CD4-positive, alpha-beta T cell treated with Interleukin-12 subunit alpha and Interleukin-12 subunit beta, for 1 hour (primary cell): ENCODE data around the gene PHLDB3.
"Not testable (repeated sequence)": the region's sequence is repeated elsewhere in the genome, so short reads cannot be mapped to it uniquely, and the experiment has no call there.

Source experiments
- DNase-seq: peaks from one replicate; pipeline ENCODE4 v3.0.0-alpha.2; 2020

Gene PHLDB3

DNA sequence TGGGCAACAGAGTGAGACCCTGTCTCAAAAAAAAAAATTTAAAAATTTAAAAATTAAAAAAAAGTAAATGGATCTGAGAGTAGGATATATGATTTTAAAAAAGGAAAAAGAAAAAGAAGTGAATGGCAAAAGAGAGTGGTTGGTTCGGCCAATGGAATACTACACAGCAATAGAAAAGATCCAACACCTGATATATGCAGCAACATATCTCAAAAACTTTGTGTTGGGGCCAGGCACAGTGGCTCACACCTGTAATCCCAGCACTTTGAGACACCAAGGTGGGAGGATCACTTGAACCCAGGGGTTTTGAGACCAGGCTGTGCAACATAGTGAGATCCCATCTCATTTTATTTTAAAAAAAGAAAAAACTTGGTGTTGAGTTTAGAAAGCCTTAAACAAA lies 37.8 kb downstream of the PHLDB3 start:
- DNase-seq = no peak

DNA sequence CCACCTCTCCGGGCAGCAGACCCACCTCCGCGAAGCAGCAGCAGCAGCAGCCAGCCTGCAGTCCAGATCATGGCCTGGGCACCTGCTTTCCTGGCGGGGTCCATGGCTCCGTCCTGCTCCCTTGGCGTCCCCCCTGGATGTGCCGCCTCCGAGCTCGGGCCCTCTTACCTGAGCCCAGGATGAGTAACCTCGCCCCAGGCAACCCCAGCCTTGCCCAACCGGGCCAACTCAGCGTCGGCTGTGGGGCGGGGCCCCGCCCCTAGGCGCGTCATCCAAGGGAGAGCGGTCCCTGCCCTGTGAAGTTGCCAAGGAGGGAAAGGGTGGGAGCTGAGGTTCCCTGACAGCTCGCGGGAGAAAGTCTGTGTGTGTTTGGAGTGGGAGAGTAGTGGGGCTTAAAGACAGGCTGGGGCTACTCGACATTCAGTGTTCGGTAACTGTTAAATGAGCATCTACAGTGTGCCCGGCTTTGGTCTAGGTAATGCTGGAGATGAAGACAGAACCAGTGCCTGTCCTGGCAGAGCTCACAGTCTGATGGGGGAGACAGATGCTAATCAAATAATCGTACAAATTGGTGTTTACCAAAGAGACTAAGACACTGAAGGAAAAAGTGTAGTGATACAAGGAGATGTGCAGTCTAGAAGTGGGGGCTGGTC lies 39.0 kb downstream of the PHLDB3 start, which contains the start of gene LYPD3:
Gene LYPD3, minus strand, starts transcription at position 141 of the 653 bp plus-strand sequence. Its CDS starts 37 bp downstream, at position 104.
- no peak for DNase-seq

DNA sequence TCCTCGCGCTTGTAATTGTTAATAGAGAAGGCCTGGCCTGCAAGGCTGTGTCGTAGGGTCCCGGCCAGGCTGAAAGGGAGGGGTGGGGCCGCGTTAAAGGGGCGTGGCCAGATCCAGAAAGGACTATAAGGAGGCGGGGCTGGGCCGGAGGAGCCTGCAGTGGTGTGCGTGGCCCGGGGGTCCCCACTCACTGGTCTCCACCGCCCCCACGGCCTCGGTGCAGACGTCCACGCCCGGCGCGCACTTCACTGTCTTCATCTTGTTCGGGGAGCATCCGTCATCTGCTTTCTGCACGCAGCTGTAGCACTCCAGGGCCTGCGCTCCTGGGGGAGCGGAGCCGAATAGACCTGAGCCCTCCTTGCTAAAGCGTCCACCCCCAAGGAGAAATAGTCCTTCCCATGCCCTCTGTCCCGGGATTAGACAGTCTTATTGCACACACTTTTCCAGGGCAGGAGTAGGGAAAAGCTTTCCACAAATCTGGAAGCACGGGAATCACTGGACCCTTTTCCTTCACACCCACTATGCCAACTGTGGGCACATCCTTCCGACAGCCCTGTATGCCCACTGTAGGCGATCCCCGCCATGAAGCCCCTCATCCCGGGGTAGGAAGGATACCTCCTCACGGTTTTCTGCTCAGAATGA lies 40.3 kb downstream of the PHLDB3 start:
- no peak for DNase-seq

DNA sequence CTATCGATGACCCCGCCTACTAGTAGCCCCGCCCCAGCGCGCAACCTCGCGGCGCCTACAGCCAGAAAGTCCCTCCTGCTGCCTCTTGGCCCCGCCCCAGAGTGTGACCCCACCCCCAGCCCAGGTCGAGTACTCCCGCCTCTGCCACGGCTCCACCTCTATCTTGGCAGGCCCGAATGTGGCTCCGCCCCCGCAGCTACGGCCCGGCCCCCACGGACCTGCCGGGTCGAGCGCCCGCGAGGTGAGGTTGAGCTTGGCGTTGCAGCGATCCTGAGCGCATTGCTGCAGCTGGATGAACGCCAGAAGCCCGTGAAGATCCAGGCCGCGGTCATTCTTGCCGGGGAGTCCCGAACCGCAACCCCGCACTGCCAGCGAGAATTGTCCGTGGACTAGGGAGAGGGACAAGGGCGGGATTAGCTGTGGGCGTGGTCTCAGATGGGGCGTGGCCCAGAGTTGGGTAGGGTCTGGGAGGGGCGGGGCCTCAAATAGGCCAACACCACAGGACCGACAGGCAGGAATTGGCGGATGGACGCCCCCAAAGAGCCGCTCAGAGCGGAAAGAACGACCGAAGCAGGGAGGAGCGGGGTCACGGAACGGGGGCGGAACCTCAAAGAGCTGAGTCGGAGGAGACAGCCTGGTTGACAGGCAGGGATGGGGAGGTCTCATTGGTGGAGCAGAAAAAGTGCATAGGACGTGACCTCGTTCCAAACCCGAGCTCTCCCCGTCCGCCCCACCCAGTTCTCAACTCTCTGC lies 41.0 kb downstream of the PHLDB3 start:
- peak; percentile 100 for DNase-seq

DNA sequence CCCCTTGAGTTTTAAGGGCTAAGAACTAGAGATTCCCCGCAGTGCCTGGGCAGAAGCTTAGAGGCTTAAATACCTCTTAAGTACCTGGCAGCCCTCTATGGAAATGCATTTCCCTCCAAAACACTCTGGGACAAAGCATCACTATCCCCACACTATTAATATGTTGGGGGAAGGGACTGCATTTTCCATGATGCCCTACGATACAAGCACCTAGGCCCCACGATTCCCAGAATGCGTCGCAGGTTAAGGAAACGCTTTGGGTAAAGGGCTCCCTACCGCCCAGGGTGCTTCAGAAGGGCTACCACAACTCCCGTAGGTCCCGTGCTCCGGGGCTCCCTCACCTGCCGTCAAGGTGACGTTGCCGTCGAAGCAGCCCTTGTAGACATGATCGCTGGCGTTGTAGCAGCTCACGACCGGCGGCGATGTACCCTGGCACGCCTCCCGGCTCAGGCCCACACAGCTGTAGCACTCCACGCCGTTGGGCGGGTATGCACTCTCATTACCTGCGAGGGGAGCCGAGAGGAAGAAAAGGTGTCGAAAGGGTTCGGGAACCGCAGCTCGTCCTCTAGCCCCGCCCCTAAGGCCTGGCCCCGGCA lies 41.7 kb downstream of the PHLDB3 start:
- DNase-seq = no peak

GRCh38 chr19:43462383-43462782 lies 42.2 kb downstream of the PHLDB3 start:
- DNase-seq = no peak

- DNase-seq = no peak
These were observed 43.2 kb downstream of the PHLDB3 start for GRCh38 chr19:43461303-43461702.

DNA sequence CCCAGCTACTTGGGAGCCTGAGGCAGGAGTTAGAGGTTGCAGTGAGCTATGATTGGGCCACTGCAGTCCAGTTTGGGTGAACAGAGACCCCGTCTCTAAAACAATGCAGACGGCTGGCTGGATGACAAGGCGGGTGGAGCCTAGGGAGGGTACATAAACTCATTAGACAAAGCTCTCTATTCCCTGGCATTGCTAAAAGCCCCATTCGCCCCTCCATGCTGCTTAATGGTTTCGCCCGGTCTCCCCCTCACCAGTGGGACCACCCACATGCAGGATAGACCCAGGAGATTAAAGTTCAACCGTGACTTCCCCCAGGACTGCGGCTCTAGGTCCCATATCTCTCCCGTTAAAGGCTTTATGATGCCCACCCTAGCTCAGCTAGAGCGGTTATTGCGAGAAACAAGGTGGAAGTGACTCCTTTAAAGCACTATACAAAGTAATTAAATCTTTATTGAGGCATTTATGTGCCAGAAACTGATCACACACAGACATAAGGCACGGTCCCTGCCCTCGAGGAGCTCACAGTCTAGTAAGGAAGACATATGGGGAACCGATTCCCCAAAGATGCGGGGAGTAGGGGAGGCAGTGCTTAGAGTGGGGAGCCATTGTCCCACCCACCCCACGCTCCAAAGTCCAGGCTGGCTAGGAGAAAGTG lies 44.1 kb downstream of the PHLDB3 start:
- no peak for DNase-seq

- no peak for DNase-seq
These were observed 46.7 kb downstream of the PHLDB3 start for GRCh38 chr19:43457809-43458208.

GRCh38 chr19:43455321-43456113 lies 49.0 kb downstream of the PHLDB3 start:
- no peak for DNase-seq

DNA sequence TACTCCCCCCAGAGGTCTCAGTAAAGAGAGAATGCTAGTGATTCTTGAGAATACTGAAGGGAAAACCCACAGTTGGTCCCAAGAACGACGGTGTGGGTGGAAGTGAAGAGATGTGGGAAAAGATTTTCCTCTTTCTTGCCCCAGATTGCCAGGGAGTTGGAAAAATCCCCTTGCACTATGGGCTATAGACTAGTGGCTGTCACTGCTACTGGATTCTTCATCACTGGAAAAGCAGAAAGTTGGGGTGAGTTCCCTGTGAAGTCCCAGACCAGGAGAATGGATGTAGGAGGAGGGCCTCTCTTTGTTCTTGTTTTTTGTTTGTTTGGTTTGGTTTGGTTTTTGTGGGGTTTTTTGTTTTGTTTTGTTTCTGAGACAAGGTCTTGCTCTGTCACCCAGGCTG lies 50.5 kb downstream of the PHLDB3 start:
- no peak for DNase-seq

GRCh38 chr19:43452582-43452981 lies 52.0 kb downstream of the PHLDB3 start:
- DNase-seq = no peak

GRCh38 chr19:43450545-43450997 lies 54.0 kb downstream of the PHLDB3 start:
- DNase-seq = no peak

DNA sequence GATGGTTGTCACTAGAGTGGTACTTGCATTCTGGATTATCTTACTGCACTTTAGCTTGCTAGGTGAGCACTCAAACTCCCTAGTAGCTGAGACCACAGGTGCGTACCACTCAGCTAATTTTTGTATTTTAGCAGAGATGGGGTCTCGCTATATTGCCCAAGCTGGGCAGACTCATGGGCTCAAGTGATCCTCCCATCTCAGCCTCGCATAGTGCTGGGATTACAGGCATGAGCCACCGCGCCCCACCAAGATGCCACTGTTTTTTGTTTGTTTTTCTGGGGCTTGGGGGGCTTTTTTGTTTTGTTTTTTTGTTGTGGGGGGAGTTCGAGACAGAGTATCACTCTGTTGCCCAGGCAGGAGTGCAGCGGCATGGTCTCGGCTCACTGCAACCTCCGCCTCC lies 56.9 kb downstream of the PHLDB3 start:
- DNase-seq = no peak

GRCh38 chr19:43446746-43447489 lies 57.6 kb downstream of the PHLDB3 start:
- peak; percentile 84 for DNase-seq

- DNase-seq = no peak
These were observed 59.1 kb downstream of the PHLDB3 start for GRCh38 chr19:43445426-43445825.

- DNase-seq = no peak
These were observed 59.8 kb downstream of the PHLDB3 start for GRCh38 chr19:43444531-43445287.

DNA sequence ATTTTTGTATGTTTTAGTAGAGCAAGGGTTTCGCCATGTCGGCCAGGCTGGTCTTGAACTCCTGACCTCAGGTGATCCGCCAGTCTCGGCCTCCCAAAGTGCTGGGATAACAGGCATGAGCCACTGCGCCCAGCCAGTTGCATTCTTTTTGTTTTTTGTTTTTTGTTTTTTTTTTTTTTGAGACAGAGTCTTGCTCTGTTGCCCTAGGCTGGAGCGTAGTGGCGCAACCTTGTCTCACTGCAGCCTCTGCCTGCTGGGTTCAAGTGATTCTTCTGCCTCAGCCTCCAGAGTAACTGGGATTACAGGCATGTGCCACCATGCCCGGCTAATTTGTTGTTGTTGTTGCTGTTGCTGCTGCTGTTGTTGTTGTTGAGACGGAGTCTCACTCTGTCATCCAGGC lies 60.5 kb downstream of the PHLDB3 start:
- DNase-seq = not testable (repeated sequence)

DNA sequence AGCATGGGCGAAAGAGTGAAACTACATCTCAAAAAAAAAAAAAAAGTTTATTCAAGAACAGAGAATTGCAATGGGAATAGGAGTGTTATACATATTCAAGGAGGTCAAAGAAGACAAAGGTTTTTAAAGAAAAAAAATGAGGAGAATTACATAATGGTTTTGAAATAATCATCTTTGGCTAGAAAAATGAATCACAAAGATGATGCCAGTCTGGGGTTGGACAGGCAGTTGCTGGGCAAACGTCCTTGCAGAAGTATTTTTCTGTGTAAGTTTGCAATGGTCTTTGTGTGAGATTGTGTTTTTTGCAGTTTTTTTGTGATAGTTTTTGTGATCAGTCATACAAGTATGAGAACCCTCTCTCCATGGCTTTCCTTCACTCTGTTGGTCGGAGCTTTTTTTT lies 62.8 kb downstream of the PHLDB3 start:
- DNase-seq = no peak

GRCh38 chr19:43439709-43440063 lies 64.9 kb downstream of the PHLDB3 start:
- DNase-seq = no peak
